ENCODE results near the gene ADM.
A peak's percentile ranks its signal among the peaks of the same experiment; 100 is the strongest.
"Not testable (repeated sequence)": the region's sequence is repeated elsewhere in the genome, so short reads cannot be mapped to it uniquely, and the experiment has no call there.

Gene ADM

DNA sequence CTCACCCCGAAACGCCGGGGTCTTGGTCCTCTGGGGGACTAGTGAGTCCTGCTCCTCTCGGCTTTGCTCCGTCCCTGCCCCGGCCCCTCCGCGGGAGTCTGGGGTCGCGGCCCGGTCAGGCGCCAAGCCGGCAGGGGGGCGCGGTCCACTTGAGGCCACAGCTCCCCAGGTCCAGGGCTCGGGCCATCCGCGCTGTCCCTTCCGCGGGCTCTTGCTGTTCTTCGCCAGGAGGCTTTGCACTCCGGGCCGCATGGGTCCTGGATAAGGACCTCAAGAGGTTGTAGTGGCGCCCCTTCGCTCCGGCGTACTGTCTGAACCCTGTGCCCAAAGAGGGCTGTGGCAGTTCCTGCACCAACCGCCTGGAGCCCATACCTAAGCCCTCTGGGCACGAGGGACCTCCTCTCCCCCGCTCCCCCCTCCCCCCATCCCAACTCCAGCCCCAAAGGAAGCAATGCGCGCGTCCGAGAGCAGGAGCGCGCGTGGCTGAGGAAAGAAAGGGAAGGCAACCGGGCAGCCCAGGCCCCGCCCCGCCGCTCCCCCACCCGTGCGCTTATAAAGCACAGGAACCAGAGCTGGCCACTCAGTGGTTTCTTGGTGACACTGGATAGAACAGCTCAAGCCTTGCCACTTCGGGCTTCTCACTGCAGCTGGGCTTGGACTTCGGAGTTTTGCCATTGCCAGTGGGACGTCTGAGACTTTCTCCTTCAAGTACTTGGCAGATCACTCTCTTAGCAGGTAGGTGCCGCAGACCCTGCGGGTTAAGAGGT is at the start of gene ADM:
ADM (plus strand) TSS at position 579 of the 767 bp plus-strand sequence. CDS start 628 bp downstream, outside the sequence.
- DNase-seq (ENCODE audit: low spot score), result peak; percentile 82

GRCh38 chr11:10255388-10256125 is 49.3 kb upstream of the ADM start:
- DNase-seq (ENCODE audit: low spot score), result no peak

GRCh38 chr11:10257478-10257877 is 47.4 kb upstream of the ADM start:
- no peak for DNase-seq (ENCODE audit: low spot score)

DNA sequence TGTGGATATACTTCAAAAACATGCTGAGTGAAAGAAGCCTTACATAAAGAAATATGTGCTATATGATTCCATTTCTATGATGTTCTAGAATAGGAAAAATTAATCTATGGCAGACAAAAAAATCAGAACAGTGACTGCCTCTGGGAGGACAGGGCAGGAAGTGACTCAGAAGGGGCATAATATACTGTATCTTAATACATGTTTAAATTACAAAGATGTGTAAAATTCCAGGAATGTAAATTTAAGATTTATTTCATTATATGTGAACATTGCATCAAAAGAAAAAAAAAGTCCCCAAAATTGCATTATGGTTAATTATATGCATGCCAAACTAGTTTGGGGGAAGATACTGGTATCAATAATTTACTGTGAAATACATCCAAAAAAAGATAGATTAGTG is 43.1 kb upstream of the ADM start:
- DNase-seq (ENCODE audit: low spot score), result no peak

GRCh38 chr11:10263929-10264328 is 40.9 kb upstream of the ADM start:
- no peak for DNase-seq (ENCODE audit: low spot score)

GRCh38 chr11:10264716-10265115 is 40.2 kb upstream of the ADM start:
- DNase-seq (ENCODE audit: low spot score), result not testable (repeated sequence)

GRCh38 chr11:10265936-10266335 is 38.9 kb upstream of the ADM start:
- DNase-seq (ENCODE audit: low spot score), result no peak

DNA sequence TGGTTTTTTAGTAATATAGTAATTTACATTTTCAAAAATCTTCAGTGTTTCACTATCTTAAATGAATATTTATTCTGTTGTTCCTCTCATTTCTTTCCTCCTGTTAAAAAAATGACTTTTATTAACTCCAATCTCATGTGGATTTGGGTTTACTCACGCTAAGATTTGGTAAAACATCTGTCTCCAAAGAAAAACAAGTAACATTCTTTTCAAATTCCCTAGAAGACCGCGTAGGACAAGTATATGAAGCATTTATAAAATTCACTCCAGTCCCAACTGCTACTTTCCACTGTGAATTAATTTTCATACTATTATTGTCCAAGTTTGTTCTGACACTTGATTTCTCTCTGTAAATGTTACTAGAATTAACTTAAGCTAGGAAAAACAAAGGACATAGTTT is 37.1 kb upstream of the ADM start:
- DNase-seq (ENCODE audit: low spot score), result no peak

- no peak for DNase-seq (ENCODE audit: low spot score)
These were observed 36.0 kb upstream of the ADM start for GRCh38 chr11:10268746-10269488.

DNA sequence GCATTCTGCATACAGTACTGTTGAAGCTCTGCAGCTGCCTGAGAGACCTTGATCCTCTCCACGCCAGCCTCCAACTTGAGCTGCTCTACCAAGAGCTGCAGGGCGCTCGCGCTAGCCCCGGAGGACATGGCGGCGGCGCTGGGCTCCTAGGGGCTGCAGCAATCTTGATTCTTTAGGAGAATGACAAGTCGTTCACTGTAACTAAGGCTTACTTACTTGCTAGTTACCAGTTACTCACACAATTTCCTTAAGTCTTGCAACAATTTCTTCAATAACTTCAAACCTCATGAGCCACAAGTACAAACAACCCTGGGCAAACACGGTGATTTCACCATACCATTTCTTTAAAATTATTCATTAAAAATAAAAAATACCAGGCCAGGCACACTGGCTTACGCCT is 32.7 kb upstream of the ADM start:
- DNase-seq (ENCODE audit: low spot score), result no peak

- no peak for DNase-seq (ENCODE audit: low spot score)
These were observed 31.1 kb upstream of the ADM start for GRCh38 chr11:10273738-10274137.

DNA sequence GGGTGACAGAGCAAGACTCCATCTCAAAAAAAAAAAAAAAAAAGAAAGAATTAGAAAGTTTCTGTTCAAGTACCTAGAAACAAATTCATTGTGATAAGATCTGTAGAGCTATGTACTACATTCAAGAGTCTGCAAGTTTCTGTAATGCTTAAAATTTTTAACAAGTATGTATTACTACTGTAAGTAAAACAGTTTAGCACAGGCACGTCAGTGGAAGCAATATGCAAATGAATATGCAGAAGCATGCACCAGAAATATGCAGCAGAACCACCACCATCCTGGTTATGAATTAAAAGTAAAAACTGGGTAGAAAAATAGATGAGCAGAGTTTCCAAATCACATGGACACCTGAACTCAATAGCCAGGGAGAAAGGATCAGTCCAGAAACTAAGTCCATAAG is 30.1 kb upstream of the ADM start:
- no peak for DNase-seq (ENCODE audit: low spot score)

GRCh38 chr11:10275714-10276113 is 29.2 kb upstream of the ADM start:
- DNase-seq (ENCODE audit: low spot score), result no peak

GRCh38 chr11:10282117-10282516 is 22.8 kb upstream of the ADM start:
- no peak for DNase-seq (ENCODE audit: low spot score)

GRCh38 chr11:10283991-10284390 is 20.9 kb upstream of the ADM start:
- DNase-seq (ENCODE audit: low spot score), result no peak

GRCh38 chr11:10285148-10285802 is 19.6 kb upstream of the ADM start:
- DNase-seq (ENCODE audit: low spot score), result no peak

DNA sequence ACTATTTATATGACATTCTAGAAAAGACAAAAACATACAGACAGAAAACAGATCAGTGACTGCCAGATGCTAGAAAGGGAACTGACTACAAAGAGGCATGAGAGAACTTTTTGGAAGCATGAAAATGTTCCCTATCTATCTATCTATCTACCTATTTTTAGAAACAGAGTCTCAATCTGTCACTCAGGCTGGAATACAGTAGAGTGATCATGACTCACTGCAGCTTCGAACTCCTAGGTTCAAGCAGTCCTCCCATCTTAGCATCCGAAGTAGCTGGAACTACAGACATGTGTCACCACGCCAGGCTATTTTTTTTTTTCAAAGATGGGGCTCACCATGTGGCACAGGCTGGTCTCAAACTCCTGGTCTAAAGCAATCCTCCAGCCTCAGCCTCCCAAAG is 17.7 kb upstream of the ADM start:
- no peak for DNase-seq (ENCODE audit: low spot score)

- DNase-seq (ENCODE audit: low spot score), result no peak
These were observed 16.8 kb upstream of the ADM start for GRCh38 chr11:10287766-10288715.

DNA sequence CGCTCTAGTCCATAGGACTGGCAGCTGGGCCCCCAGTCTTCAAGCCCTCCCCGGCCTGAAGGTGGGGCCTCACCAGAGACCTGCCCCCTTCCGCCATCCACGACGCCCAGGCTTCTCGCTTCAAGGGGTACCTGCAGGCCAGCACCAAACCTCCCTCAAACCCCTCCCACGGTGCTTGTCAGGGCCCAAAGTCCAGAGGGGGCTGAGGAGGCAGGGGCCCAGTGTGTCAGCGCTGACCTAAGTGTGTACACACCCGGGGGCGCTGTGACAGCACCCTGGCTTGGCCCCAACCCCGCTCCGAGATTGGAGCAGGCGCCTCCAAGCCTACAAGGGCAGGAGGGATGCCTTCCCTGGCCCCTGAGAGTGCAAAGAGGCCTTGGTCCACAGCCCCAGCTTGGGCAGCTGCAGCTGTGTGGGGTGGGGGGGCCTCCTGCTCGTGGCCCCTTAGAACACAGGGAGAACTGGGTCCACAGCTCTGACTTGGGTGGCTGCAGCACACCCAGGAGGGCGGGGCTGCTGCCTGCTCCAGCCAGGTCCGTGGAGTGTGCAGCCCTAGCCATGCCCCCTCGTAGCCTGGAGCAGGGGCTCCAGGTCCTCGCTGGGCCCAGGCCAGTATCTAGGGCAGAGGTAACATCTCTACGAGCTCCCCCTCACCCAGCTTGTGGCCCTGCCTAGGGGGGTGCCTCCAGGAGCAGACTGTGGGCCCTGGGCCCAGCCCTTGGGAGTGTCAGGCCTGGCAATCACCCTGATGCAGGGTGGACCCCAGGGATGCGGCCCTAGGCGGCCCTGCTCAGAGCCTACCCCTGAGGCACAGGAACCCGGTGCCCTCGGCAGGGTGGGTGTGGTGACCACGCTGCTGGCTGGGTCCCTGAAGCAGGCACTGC is 15.8 kb upstream of the ADM start:
- DNase-seq (ENCODE audit: low spot score), result no peak

DNA sequence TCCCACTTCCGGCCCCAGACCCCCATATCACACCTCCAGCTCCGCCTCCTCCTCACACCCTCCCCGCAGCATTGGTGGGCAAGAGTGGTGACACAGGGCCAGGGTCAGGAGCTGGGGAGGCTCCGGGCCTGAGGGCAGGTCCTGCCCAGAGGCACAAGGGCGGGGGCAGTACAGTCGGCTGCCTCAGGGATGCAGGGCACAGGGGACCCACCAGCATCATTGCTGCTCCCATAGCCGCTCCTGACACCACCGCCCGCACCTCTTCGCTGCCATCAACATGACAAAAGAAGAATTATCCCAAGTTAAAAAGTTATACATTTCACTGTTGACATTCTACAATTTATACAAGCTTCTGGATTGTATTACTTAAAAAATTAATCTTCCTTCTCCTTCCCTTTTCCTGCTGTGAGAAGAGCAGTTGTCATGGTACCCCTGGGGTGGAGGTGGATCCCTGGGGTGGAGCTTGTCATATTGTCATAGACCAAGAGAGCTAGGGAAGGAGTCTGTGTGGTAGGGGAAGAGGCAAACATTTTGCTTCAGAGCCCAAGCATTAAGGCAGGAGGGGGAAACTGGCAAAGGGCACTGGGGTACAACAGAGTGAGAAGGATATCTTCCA is 15.0 kb upstream of the ADM start:
- DNase-seq (ENCODE audit: low spot score), result no peak

Measured in iPS-NIHi11 (cell line).